Activated B cell treated with CpG ODN at 0.5 μM for 24 hours (primary cell): ENCODE measurements around the gene PTPRCAP. TPM values are rescaled to one million over a fixed set of nuclear protein-coding genes. Genes with fewer than 3 reads are reported as not detected.

ENCODE experiments used
- ATAC-seq: fragments of 200-7000 bp; cut with Tn5 transposase; one replicate; pipeline ENCODE4 v1.10.0; 2021; ENCODE audit warnings: low read depth, mild to moderate bottlenecking, moderate library complexity
- CTCF ChIA-PET: fragments of 350-600 bp; sonication (Branson Sonifier 250); formaldehyde crosslinking; loops from one replicate; lab custom pipeline; 2021; ENCODE audit warnings: antibody characterized with exemption; lab: Charles Lee
- POLR2A ChIA-PET: fragments of 350-600 bp; sonication (Branson Sonifier 250); formaldehyde crosslinking; loops from one replicate; lab custom pipeline; 2021; ENCODE audit warnings: antibody characterized with exemption; lab: Charles Lee
- DNase-seq: peaks from one replicate; pipeline ENCODE4 v3.0.0; 2022
- H3K27ac Mint-ChIP-seq: one replicate; pipeline ENCODE4 v1.8.0; 2020; ENCODE audit warnings: mixed read lengths
- H3K27me3 Mint-ChIP-seq: one replicate; pipeline ENCODE4 v1.8.0; 2021; ENCODE audit warnings: mixed read lengths
- H3K36me3 Mint-ChIP-seq: one replicate; pipeline ENCODE4 v1.8.0; 2021; ENCODE audit warnings: low read depth, mixed read lengths
- H3K4me1 Mint-ChIP-seq: one replicate; pipeline ENCODE4 v1.8.0; 2021; ENCODE audit warnings: mixed read lengths
- H3K4me3 Mint-ChIP-seq: one replicate; pipeline ENCODE4 v1.8.0; 2020; ENCODE audit warnings: mild to moderate bottlenecking, mixed read lengths
- H3K9me3 Mint-ChIP-seq: one replicate; pipeline ENCODE4 v1.8.0; 2020; ENCODE audit warnings: mixed read lengths
- CTCF ChIP-seq: fragments of 200-600 bp; IDR thresholded peaks from one replicate; pipeline ENCODE4 v1.8.0; 2022; ENCODE audit warnings: antibody characterized with exemption, mild to moderate bottlenecking
- intact Hi-C: fragments of 100-400 bp; cut with micrococcal nuclease; formaldehyde crosslinking; loops from one replicate; pipeline ENCODE4 v1.15.1; 2024
- total RNA-seq: library from RNA; stranded (reverse); gene quantifications from 2 replicates; pipeline ENCODE4 v1.2.3, GENCODE V29; 2022

Gene PTPRCAP
- total RNA-seq, 1 donor from 2014 or later = 328 TPM

GRCh38 chr11:67423891-67424613 lies 13.4 kb downstream of the PTPRCAP start:
- Mint-ChIP-seq H3K4me1 (peaks cover 36% of the 10 kb centered on the region), H3K36me3 (peaks cover 7% of the 10 kb centered on the region), H3K9me3 (no peaks in the 10 kb centered on the region), H3K4me3 (no peak overlapping the region), H3K27me3 (no peaks in the 10 kb centered on the region), H3K27ac (no peak overlapping the region)
- TF ChIP-seq CTCF = no peak
- POLR2A ChIA-PET = interaction anchor here (0.6 to 18.3 kb wide), 8 partner anchors 9 to 44 kb away, joined by 3 to 693 read pairs (median 6); partner anchors contain the start of genes PPP1CA, PTPRCAP, RAD9A and TBC1D10C
- CTCF ChIA-PET = interaction anchor here (1.1 to 1.3 kb wide), 2 partner anchors 12 to 23 kb away, joined by 3 read pairs; partner anchors contain the start of gene PPP1CA
- DNase-seq (no peak), ATAC-seq (no peak)
- intact Hi-C loops = no loop called here

GRCh38 chr11:67423466-67423865 lies 14.0 kb downstream of the PTPRCAP start:
- no peak overlapping the region for H3K27ac Mint-ChIP-seq
- no peaks in the 10 kb centered on the region for H3K9me3 Mint-ChIP-seq
- DNase-seq (no peak), ATAC-seq (no peak)
- H3K27me3 Mint-ChIP-seq = no peaks in the 10 kb centered on the region
- TF ChIP-seq CTCF = no peak
- ChIA-PET CTCF (interaction anchor here (1.1 to 1.3 kb wide), 2 partner anchors 13 to 22 kb away, joined by 3 read pairs; partner anchors contain the start of gene PPP1CA), POLR2A (interaction anchor here (0.6 to 13.9 kb wide), 6 partner anchors 12 to 45 kb away, joined by 3 to 404 read pairs (median 6); partner anchors contain the start of genes PPP1CA, PTPRCAP and TBC1D10C)
- H3K4me3 Mint-ChIP-seq = no peak overlapping the region
- intact Hi-C loops = no loop called here
- peaks cover 38% of the 10 kb centered on the region for H3K4me1 Mint-ChIP-seq
- peaks cover 3% of the 10 kb centered on the region for H3K36me3 Mint-ChIP-seq

- ChIA-PET POLR2A (interaction anchor here (1.3 to 13.9 kb wide), 5 partner anchors 12 to 45 kb away, joined by 3 to 404 read pairs (median 9); partner anchors contain the start of genes PPP1CA, PTPRCAP and TBC1D10C), CTCF (interaction anchor here (1.1 kb wide), 1 partner anchor 13 kb away, joined by 3 read pairs; no protein-coding TSS in a partner anchor)
- H3K4me1 Mint-ChIP-seq = peaks cover 39% of the 10 kb centered on the region
- ATAC-seq = no peak
- intact Hi-C loops = no loop called here
- TF ChIP-seq CTCF = no peak
- H3K36me3 Mint-ChIP-seq = no peaks in the 10 kb centered on the region
- no peak overlapping the region for H3K27ac Mint-ChIP-seq
- no peaks in the 10 kb centered on the region for H3K9me3 Mint-ChIP-seq
- H3K27me3 Mint-ChIP-seq = no peaks in the 10 kb centered on the region
- H3K4me3 Mint-ChIP-seq = peak overlapping the region; percentile 32
- no peak for DNase-seq
Measured at GRCh38 chr11:67422891-67423290, 14.6 kb downstream of the PTPRCAP start.

GRCh38 chr11:67421430-67422031 lies 16.0 kb downstream of the PTPRCAP start:
- POLR2A ChIA-PET = interaction anchor here (0.6 to 13.9 kb wide), 12 partner anchors 10 to 193 kb away, joined by 3 to 404 read pairs (median 12); partner anchors contain the start of genes PPP1CA, PTPRCAP, RAD9A and RPS6KB2
- DNase-seq = no peak
- ATAC-seq = no peak
- Mint-ChIP-seq H3K9me3 (no peaks in the 10 kb centered on the region), H3K27ac (peak overlapping the region; percentile 77), H3K4me1 (peaks cover 45% of the 10 kb centered on the region), H3K36me3 (no peaks in the 10 kb centered on the region), H3K27me3 (no peaks in the 10 kb centered on the region), H3K4me3 (peak overlapping the region; percentile 74)
- TF ChIP-seq CTCF = no peak
- CTCF ChIA-PET = interaction anchor here (1.0 to 5.0 kb wide), 3 partner anchors 10 to 18 kb away, joined by 3 to 53 read pairs (median 3); partner anchors contain the start of genes PPP1CA and TBC1D10C
- intact Hi-C loops = loop anchor here (1.0 to 2.0 kb wide), 3 partner anchors 15 to 43 kb away; partner anchors contain the start of gene PTPRCAP
